ENCODE results near the gene GSG1L.

The GSG1L gene

DNA sequence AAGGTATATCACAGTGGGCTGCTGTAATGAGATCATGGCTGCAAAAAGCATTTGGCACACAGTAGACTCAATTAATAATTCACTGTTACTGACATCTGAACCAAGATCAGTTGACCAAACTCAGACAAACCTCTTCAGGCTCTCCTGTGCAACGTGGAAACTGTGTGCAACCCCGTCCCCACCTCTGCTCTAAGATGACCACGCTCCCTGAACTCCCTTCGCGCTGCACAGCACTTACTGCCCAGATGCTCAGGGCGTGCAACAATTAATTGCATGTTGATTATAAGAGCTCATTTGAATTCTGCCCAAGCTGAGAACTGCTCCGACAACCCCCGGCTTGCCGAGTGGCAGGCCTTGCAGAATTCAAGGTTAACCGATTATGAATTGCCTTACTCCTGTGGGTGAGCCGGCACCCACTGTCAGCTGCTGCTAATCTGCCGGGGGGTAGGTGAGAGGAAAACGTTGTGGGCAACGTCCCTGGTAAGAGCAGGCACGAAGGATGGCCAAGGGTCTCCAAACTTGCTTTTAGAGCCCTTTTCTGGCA, 1.3 kb upstream of the GSG1L start:
- H3K4me3 Mint-ChIP-seq = no peak overlapping the region
- H3K27me3 Mint-ChIP-seq = peaks cover 78% of the 10 kb centered on the region
- H3K9me3 Mint-ChIP-seq = no peaks in the 10 kb centered on the region
- H3K36me3 Mint-ChIP-seq = no peaks in the 10 kb centered on the region
- H3K4me1 Mint-ChIP-seq = no peaks in the 10 kb centered on the region
- DNase-seq = no peak
- no peak overlapping the region for H3K27ac Mint-ChIP-seq
- CTCF ChIA-PET = interaction anchor here (0.6 to 2.7 kb wide), 3 partner anchors 23 to 153 kb away, joined by 3 to 9 read pairs (median 3); no protein-coding TSS in a partner anchor

DNA sequence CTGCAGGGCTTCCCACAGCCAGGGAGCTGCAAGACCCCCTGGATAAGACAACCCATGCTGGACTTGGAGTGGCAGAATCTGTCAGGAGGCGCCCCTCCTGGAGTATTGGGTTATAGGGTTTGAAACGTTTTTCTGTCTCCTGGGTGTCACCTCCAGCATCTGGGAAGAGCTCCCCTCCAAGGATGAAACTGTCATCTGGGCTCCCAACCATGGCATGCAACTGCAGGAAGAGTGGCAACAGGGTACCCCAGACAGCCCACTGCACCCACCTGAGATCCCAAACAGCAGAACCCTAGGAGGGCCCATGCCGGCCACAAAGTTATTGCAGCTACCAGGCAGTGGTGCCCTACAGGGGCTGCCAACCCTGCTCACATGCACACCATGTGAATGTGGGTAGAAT, 636 bp upstream of the GSG1L start:
- no peaks in the 10 kb centered on the region for H3K4me1 Mint-ChIP-seq
- H3K4me3 Mint-ChIP-seq = no peak overlapping the region
- H3K27me3 Mint-ChIP-seq = peaks cover 81% of the 10 kb centered on the region

GRCh38 chr16:28062847-28063521, 530 bp downstream of the GSG1L start:
- CTCF ChIA-PET = interaction anchor here (0.6 to 2.7 kb wide), 3 partner anchors 8 to 346 kb away, joined by 3 to 9 read pairs (median 7); no protein-coding TSS in a partner anchor
- Mint-ChIP-seq H3K4me1 (no peaks in the 10 kb centered on the region), H3K9me3 (no peaks in the 10 kb centered on the region), H3K27me3 (peaks cover 92% of the 10 kb centered on the region), H3K4me3 (no peak overlapping the region), H3K27ac (no peak overlapping the region), H3K36me3 (no peaks in the 10 kb centered on the region)
- peak; percentile 28 for DNase-seq

More for the DNA sequence above, 636 bp upstream of the GSG1L start:
- H3K9me3 Mint-ChIP-seq = no peaks in the 10 kb centered on the region
- H3K27ac Mint-ChIP-seq = no peak overlapping the region
- CTCF ChIA-PET = interaction anchor here (0.6 to 2.7 kb wide), 3 partner anchors 23 to 154 kb away, joined by 3 to 9 read pairs (median 3); no protein-coding TSS in a partner anchor
- no peaks in the 10 kb centered on the region for H3K36me3 Mint-ChIP-seq
- no peak for DNase-seq

GRCh38 chr16:28062261-28062846, 1.2 kb downstream of the GSG1L start:
- H3K36me3 Mint-ChIP-seq = no peaks in the 10 kb centered on the region
- H3K4me1 Mint-ChIP-seq = no peaks in the 10 kb centered on the region
- H3K4me3 Mint-ChIP-seq = peak overlapping the region; percentile 38
- H3K27ac Mint-ChIP-seq = no peak overlapping the region
- peaks cover 92% of the 10 kb centered on the region for H3K27me3 Mint-ChIP-seq
- CTCF ChIA-PET = interaction anchor here (0.6 to 2.7 kb wide), 3 partner anchors 8 to 345 kb away, joined by 3 to 9 read pairs (median 7); no protein-coding TSS in a partner anchor
- DNase-seq = no peak
- H3K9me3 Mint-ChIP-seq = no peaks in the 10 kb centered on the region

DNA sequence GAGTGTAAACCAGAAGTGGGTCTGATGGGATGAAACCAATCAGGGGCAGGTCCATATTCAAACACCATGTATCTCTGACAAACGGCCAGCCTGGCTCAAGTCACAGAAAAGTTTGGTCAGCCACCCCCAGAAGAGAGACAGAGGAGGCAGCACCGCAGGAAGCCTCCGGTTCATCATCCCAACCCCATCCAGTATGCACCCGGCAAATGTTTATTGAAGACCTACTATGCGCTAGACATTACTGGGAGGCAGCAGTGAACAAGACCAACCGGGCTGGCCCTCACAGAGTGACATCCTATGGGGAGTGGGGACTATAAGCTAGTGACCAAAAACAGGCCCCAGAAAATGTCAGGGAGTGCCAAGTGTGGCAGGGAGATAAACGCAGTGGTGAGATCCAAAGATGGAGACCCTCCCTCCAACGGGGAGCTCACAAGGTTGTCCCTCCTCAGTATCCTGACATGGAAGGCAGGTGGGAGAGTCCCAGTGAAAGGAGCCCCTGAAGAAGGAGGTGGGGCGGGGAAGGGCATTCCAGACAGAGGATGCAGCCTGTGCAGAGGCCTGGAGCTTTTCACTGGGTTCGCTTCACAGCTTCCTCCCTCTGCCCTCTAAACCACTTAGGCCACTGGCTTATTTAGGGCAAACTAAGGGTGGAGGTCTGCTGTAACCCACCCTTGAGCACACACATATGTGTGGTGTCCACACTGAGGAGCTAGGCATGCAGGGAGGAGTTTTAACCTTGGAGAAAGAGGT, 2.0 kb downstream of the GSG1L start:
- Mint-ChIP-seq H3K9me3 (no peaks in the 10 kb centered on the region), H3K4me3 (no peak overlapping the region), H3K36me3 (no peaks in the 10 kb centered on the region), H3K27me3 (peaks cover 93% of the 10 kb centered on the region), H3K27ac (no peak overlapping the region), H3K4me1 (no peaks in the 10 kb centered on the region)
- CTCF ChIA-PET = interaction anchor here (1.4 kb wide), 1 partner anchor 9 kb away, joined by 7 read pairs; no protein-coding TSS in a partner anchor
- no peak for DNase-seq

DNA sequence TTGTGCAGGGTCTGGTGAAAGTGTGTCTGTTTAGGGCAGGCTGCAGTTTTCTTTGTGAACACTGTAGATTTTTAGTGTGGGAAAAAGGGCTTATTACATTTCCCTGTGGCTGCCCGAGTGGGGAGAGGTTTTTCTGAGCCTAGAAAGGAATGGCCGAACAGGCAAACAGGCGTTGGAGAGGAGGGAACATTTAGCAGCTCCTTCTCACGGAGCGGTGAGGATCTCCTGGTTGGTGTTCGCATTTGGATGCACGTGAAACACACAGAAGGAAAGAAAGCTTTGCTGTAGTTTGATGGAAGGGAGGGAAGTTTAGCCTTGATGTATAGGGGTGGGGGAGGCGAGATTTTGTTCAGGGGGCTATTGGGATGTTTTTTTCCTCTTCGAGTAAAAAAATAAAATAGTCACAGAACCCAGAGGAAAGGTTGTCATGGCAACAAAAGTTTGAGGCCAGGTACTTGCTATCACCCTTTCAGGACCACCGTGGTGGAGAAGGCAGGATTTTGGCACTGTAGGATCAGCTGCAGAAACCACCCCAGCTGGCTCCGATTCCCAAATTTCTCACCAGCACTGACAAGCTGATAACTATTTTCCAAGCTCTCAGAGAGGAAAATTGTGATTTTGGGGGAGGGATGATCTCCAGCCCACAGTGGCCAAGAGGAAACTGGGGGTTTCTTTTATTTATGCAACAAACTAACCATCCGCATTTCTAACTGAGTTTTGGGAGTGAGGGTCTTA, 3.5 kb downstream of the GSG1L start:
- no peaks in the 10 kb centered on the region for H3K36me3 Mint-ChIP-seq
- CTCF ChIA-PET = no interaction called here
- DNase-seq = no peak
- no peak overlapping the region for H3K4me3 Mint-ChIP-seq
- H3K9me3 Mint-ChIP-seq = no peaks in the 10 kb centered on the region
- H3K27me3 Mint-ChIP-seq = peaks cover 78% of the 10 kb centered on the region
- no peaks in the 10 kb centered on the region for H3K4me1 Mint-ChIP-seq
- no peak overlapping the region for H3K27ac Mint-ChIP-seq

- peaks cover 71% of the 10 kb centered on the region for H3K27me3 Mint-ChIP-seq
- CTCF ChIA-PET = no interaction called here
- no peaks in the 10 kb centered on the region for H3K4me1 Mint-ChIP-seq
- H3K4me3 Mint-ChIP-seq = no peak overlapping the region
- no peak overlapping the region for H3K27ac Mint-ChIP-seq
- no peaks in the 10 kb centered on the region for H3K36me3 Mint-ChIP-seq
- no peak for DNase-seq
- H3K9me3 Mint-ChIP-seq = no peaks in the 10 kb centered on the region
These were observed 4.5 kb downstream of the GSG1L start for GRCh38 chr16:28058839-28059589.

DNA sequence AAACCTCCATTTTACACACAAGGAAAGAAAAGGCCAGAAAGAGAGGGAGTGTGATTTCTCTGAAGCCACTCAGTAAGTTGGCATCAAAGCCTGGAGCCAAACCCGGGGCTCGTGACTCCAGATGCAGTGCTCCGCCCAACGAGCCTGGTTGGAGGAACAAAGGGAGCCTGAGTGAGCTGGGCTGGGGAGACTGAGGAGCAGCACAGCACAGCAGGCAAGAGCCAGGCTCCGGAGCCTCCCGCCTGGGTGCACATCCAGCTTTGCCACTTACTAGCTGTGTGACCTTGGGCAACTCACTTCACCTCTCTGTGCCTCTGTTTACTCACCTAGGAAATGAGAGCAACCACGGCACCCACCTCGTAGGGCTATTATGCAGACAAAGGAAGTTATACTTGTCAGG, 5.6 kb downstream of the GSG1L start:
- Mint-ChIP-seq H3K9me3 (no peaks in the 10 kb centered on the region), H3K27ac (no peak overlapping the region)

GRCh38 chr16:28053461-28053860, 10.1 kb downstream of the GSG1L start:
- Mint-ChIP-seq H3K36me3 (no peaks in the 10 kb centered on the region), H3K4me3 (no peak overlapping the region), H3K27me3 (peaks cover 38% of the 10 kb centered on the region), H3K27ac (no peak overlapping the region), H3K4me1 (no peaks in the 10 kb centered on the region), H3K9me3 (peaks cover 4% of the 10 kb centered on the region)
- no peak for DNase-seq
- CTCF ChIA-PET = no interaction called here

More for the DNA sequence above, 5.6 kb downstream of the GSG1L start:
- no peaks in the 10 kb centered on the region for H3K36me3 Mint-ChIP-seq
- H3K4me3 Mint-ChIP-seq = no peak overlapping the region
- no peak for DNase-seq
- H3K27me3 Mint-ChIP-seq = peaks cover 68% of the 10 kb centered on the region
- no peaks in the 10 kb centered on the region for H3K4me1 Mint-ChIP-seq
- CTCF ChIA-PET = no interaction called here

- peaks cover 28% of the 10 kb centered on the region for H3K27me3 Mint-ChIP-seq
These were observed 11.0 kb downstream of the GSG1L start for GRCh38 chr16:28052274-28053128.

GRCh38 chr16:28051486-28051885, 12.0 kb downstream of the GSG1L start:
- no peaks in the 10 kb centered on the region for H3K36me3 Mint-ChIP-seq
- no peak overlapping the region for H3K4me3 Mint-ChIP-seq
- H3K27me3 Mint-ChIP-seq = peaks cover 21% of the 10 kb centered on the region
- peaks cover 8% of the 10 kb centered on the region for H3K9me3 Mint-ChIP-seq
- H3K4me1 Mint-ChIP-seq = no peaks in the 10 kb centered on the region
- DNase-seq = no peak
- no peak overlapping the region for H3K27ac Mint-ChIP-seq
- CTCF ChIA-PET = no interaction called here

More at GRCh38 chr16:28052274-28053128, 11.0 kb downstream of the GSG1L start:
- DNase-seq = no peak
- Mint-ChIP-seq H3K9me3 (peaks cover 4% of the 10 kb centered on the region), H3K4me3 (no peak overlapping the region), H3K36me3 (no peaks in the 10 kb centered on the region), H3K27ac (no peak overlapping the region), H3K4me1 (no peaks in the 10 kb centered on the region)
- CTCF ChIA-PET = no interaction called here

GRCh38 chr16:28042811-28043210, 20.7 kb downstream of the GSG1L start:
- no peak overlapping the region for H3K4me3 Mint-ChIP-seq
- CTCF ChIA-PET = no interaction called here

More at GRCh38 chr16:28042811-28043210, 20.7 kb downstream of the GSG1L start:
- Mint-ChIP-seq H3K9me3 (peaks cover 4% of the 10 kb centered on the region), H3K27ac (no peak overlapping the region), H3K4me1 (no peaks in the 10 kb centered on the region), H3K27me3 (peaks cover 8% of the 10 kb centered on the region), H3K36me3 (no peaks in the 10 kb centered on the region)
- no peak for DNase-seq
